Omental fat pad (tissue), 4 donors: ENCODE results near the gene NAT14. TPM values are rescaled to one million over a fixed set of nuclear protein-coding genes. Genes with fewer than 3 reads are reported as not detected.
"Not testable (repeated sequence)": the region's sequence is repeated elsewhere in the genome, so short reads cannot be mapped to it uniquely, and the experiment has no call there.

ENCODE experiments used
- ATAC-seq: fragments of 150-250 bp; one replicate; pipeline ENCODE4 v1.9.1; 2016; ENCODE audit warnings: mild to moderate bottlenecking, moderate library complexity; ENCODE audit not compliant: low FRiP score
- DNase-seq: peaks from one replicate; pipeline ENCODE4 v3.0.0-alpha.2; 2019; ENCODE audit warnings: low spot score
- total RNA-seq, 4 donors: library from RNA; depleted of rRNA; stranded (reverse); fragments of >200 nt; gene quantifications; one replicate each; pipeline ENCODE4 v1.1.0, GENCODE V29; 2016
- TF ChIP-seq, protein P1 (sequence below), 3 donors: fragments of 450-650 bp; IDR thresholded peaks; one replicate each; pipeline ENCODE4 v1.5.1; 2016 to 2017; ENCODE audit warnings: antibody characterized with exemption in 3 of 3, mild to moderate bottlenecking in 3 of 3, moderate library complexity in 2 of 3

The NAT14 gene
- total RNA-seq, 4 donors from 2014 or later: 2.3 to 4.6 (median 2.6) TPM

DNA sequence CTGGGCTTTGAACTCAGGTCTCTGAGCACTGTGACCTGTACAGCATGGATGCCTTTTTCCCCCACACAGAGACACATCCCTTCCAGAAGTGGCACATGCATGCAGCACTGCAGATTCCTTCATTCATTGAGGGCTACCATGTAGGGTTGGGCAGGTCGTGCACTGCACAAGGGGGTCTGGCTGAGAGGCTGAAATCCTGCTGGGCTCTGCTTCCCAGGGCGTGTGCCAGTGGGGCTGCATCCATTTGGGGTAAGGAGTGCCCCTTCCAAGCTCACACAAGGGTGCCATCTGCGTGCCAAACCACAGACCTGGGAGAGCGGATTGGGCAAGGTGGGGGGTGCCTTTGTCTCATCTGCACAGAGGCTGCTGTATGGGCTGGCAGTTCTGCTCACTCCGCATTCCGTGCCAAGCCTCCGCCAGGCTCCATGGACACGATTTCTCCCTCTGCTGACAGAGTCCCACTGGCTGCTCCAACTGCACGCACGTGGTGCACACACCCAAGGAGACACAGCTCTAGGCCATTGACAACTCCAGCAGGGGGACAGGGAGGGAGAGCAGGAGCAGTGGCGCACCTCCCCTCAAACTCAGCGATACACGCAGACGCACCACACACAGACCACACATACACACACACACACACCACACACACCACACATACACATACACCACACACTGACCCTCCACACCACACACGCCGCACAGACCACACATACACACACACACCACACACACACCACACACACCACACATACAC, 37.4 kb upstream of the NAT14 start:
- TF ChIP-seq, protein P1, sequence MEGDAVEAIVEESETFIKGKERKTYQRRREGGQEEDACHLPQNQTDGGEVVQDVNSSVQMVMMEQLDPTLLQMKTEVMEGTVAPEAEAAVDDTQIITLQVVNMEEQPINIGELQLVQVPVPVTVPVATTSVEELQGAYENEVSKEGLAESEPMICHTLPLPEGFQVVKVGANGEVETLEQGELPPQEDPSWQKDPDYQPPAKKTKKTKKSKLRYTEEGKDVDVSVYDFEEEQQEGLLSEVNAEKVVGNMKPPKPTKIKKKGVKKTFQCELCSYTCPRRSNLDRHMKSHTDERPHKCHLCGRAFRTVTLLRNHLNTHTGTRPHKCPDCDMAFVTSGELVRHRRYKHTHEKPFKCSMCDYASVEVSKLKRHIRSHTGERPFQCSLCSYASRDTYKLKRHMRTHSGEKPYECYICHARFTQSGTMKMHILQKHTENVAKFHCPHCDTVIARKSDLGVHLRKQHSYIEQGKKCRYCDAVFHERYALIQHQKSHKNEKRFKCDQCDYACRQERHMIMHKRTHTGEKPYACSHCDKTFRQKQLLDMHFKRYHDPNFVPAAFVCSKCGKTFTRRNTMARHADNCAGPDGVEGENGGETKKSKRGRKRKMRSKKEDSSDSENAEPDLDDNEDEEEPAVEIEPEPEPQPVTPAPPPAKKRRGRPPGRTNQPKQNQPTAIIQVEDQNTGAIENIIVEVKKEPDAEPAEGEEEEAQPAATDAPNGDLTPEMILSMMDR (IDR thresholded peaks at IDR 0.05): no peak
- ATAC-seq: no peak

DNA sequence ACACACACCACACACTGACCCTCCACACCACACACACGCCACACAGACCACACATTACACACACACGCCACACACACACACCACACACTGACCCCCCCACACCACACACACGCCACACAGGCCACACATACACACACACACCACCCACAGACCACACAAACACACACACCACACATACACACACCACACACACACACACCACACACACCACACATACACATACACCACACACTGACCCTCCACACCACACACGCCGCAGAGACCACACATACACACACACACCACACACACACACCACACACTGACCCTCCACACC, 36.9 kb upstream of the NAT14 start:
- DNase-seq, ATAC-seq: not testable (repeated sequence)

More for the DNA sequence above, 37.4 kb upstream of the NAT14 start:
- no peak for DNase-seq

DNA sequence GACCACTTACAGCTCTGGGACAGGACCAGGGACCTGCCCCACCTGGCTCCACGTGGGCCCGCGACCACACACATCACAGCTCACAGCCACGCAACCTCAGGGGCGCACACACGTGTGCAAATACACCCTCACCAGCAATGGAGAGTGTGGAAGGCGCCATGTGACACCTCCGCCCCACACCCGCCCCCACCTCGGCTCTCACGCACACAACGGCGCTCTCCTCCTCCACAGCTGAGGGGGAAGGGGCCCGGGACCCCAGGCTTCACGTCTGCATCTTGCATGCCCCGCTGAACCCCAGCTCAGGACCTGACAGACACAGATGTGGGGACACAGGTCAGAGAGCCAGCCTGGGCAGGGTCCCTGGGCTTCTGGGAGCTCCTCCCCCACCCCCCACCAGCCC, 35.5 kb upstream of the NAT14 start:
- TF ChIP-seq, protein P1 (IDR thresholded peaks at IDR 0.05): no peak
- DNase-seq (no peak), ATAC-seq (no peak)

DNA sequence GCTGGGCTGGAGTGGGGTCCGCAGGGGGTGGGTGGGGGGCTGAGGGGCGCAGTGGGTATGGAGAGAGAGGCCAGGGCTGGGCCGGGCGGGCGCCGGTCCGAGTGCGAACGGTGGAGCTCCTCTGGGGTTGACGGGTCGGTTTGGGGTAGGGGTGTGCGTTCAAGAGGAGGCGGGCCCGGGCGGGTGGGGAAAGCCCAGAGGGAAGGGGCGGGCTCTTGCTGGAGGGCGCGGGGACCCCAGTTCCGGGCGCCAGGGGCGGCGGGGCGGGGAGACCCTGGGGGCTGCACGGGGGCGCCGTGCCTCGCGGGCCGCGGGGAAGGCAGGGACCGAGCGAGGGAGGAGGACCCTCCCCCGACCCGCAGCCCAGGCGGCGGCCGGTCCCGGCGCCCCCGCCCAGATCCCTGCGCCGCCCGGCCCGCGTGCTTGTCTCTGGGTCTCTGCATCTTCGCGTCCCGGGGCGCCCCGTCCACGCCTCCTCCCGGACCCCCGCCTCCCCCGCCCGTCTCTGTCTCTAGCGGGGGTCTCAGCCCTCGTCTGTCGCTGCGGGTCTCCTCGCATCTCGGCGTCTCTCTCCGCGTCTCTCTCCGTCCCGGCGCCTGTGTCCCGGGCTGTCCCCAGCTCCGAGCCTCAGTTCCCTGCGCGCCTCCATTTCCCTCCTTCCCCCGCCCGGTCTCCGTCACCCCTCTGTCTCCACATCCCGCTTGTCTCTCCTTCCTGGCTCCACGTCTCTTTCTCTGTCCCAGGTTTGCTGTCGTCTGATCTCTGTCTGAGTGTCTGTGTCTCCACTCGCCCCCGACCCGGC, 33.6 kb upstream of the NAT14 start:
- ATAC-seq (no peak), DNase-seq (no peak)
- TF ChIP-seq, protein P1 (IDR thresholded peaks at IDR 0.05): no peak

DNA sequence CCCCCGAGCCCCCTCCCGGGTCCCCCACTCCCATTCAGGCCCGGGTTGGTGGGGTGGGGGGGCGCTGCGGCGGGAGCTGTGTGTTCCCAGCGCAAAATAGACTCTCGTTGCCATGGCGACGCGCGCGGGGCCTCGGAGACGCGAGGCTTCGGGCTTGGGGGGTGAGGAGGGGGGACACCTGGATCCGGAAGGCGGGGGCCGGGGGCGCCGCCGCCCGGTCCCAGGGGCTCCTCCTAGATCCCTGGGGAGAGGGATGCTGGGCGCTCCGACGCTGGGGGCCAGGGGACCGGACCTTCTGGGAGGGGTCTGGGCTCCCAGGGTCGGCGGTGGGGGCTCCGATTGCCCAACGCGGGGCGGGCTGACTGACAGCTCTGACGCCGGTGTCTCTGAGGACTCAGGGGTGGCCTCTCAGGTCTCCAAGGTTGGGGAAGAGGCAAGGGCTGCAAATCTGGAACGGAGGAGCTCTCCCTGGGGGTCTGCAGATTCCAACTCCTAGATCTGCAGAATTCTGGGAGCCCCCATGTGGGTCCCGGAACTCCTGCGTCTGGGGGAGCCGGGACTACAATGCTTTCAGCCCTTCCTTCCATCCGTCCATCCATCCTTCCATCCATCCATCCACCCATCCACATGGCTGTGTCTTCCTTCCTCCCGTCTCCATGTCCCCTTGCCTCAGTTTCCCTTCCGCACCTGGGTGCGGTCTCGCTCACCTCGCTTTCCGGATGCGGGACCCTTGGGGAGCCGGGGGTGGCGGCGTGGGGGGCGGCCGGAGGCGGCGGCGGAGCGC, 32.8 kb upstream of the NAT14 start:
- DNase-seq (no peak), ATAC-seq (no peak)
- TF ChIP-seq, protein P1 (IDR thresholded peaks at IDR 0.05): no peak

DNA sequence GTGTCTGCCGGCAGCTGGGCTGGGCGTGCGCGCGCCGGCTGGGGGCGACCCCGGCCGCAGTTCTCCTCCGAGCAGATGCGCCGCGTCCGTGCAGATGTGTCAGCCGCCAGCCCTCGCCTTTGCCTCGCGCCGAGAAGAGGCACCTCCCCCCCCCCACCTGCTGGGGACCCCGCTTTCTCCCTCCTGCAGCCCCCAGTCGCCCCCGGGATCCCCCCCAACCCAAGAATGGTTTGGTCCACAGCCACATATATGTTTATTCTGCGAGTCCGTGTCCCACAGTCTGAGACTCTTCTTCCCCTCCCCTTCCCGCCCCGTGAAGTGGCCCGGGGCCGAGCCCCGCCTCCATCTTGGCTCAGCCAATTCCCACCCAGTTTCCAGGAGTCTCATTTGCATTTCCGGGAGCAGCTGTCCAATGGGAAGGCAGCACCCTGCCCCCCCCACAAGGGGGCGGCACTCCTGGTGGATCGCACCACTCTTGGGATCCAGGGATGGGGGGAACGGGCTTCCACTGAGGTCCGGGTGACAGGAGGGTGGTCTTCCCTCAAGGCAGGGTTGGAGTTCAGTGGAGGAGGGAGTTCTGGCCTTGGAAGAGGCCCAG, 32.1 kb upstream of the NAT14 start:
- ATAC-seq (peak; percentile 64), DNase-seq (no peak)
- TF ChIP-seq, protein P1 (IDR thresholded peaks at IDR 0.05): no peak
